ENCODE data around the gene TEX10. TPM values are rescaled to one million over a fixed set of nuclear protein-coding genes. Genes with fewer than 3 reads are reported as not detected.

TEX10 gene
- total RNA-seq, 4 donors from 2014 or later: 10.4 to 16.4 (median 11.2) TPM

DNA sequence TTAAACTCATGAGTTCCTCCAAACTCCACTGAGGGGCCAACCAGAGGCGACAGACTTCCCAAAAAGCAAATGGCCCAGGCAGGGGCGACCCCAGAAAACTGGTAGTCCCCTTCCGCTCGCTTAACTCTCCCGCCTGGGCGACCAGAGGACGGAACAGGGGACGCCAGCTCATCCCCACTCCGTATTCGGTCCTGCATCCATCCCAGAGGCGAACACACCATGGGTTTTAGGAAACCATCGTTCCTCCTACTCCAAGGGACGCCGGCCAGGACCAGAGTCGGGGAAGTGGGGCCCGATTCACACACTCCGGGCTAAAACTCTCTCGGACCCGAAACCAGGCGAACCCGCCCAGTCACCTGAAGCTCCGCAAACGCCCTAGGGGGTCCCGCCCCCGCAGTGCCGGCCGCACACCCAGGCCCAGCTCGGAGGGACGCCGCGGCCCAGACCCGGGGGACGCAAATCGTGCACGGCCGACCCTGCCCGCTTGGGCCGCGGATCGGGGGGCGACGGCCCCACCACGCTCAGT is 478 bp downstream of the TEX10 start:
- no peak for DNase-seq (ENCODE audit: extremely low spot score)
- Histone ChIP-seq H3K4me3 (peak overlapping the region; percentile 79 to 100 (median 92)), H3K9me3 (no peaks in the 10 kb centered on the region), H3K4me1 (peaks cover 10 to 35% (median 30%) of the 10 kb centered on the region in 4 donors), H3K36me3 (no peaks in the 10 kb centered on the region), H3K27ac (replicated peaks in 1 of 4) (peak overlapping the region; percentile 87 to 91 (median 89)), H3K27me3 (no peaks in the 10 kb centered on the region)
- intact Hi-C loops (cut with DNase I): loop anchor here (5.0 kb wide), 2 partner anchors 75 to 245 kb away; partner anchors contain the start of gene MSANTD3
- no peak for TF ChIP-seq POLR2A (IDR thresholded peaks at IDR 0.05; ENCODE audit: low read depth)
- peak in 1 of 2 donors; percentile 5 for TF ChIP-seq POLR2AphosphoS5 (IDR thresholded peaks at IDR 0.05)
- no peak for TF ChIP-seq EP300 (IDR thresholded peaks at IDR 0.05)
- TF ChIP-seq, protein P1, sequence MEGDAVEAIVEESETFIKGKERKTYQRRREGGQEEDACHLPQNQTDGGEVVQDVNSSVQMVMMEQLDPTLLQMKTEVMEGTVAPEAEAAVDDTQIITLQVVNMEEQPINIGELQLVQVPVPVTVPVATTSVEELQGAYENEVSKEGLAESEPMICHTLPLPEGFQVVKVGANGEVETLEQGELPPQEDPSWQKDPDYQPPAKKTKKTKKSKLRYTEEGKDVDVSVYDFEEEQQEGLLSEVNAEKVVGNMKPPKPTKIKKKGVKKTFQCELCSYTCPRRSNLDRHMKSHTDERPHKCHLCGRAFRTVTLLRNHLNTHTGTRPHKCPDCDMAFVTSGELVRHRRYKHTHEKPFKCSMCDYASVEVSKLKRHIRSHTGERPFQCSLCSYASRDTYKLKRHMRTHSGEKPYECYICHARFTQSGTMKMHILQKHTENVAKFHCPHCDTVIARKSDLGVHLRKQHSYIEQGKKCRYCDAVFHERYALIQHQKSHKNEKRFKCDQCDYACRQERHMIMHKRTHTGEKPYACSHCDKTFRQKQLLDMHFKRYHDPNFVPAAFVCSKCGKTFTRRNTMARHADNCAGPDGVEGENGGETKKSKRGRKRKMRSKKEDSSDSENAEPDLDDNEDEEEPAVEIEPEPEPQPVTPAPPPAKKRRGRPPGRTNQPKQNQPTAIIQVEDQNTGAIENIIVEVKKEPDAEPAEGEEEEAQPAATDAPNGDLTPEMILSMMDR (IDR thresholded peaks at IDR 0.05): no peak
- WGBS: under 1% methylated on average over 13 of the region's 43 CpGs

DNA sequence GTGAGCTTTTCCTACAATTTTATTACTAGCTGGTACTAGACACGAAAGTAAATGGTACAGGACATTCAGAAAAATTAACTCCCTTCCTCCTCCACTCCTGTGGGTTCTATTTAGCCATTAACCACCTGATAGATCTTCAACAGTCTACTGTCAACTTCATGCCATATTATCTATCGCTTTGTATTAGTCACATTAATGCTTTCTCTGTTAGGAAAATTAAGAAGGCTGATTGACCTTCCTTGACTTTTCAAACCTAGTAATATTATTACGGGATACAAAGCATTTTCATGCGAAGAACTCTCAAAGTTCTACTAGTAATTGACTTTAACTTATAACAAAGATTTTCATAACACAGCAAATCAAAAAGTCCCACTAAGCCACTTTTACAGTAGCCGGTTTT is 1.2 kb downstream of the TEX10 start:
- Histone ChIP-seq H3K4me1 (peaks cover 10 to 38% (median 33%) of the 10 kb centered on the region in 4 donors), H3K36me3 (peaks cover 0 to 3% (median 1%) of the 10 kb centered on the region in 4 donors), H3K9me3 (no peaks in the 10 kb centered on the region), H3K27ac (replicated peaks in 1 of 4) (peak overlapping the region in 1 of 4 donors; percentile 89), H3K27me3 (no peaks in the 10 kb centered on the region), H3K4me3 (peak overlapping the region; percentile 79 to 100 (median 92))
- intact Hi-C loops (cut with DNase I): loop anchor here (5.0 kb wide), 2 partner anchors 76 to 246 kb away; partner anchors contain the start of gene MSANTD3
- TF ChIP-seq POLR2AphosphoS5 (IDR thresholded peaks at IDR 0.05): no peak
- TF ChIP-seq EP300 (IDR thresholded peaks at IDR 0.05): no peak
- no peak for TF ChIP-seq POLR2A (IDR thresholded peaks at IDR 0.05; ENCODE audit: low read depth)
- TF ChIP-seq, protein P1 (IDR thresholded peaks at IDR 0.05): no peak
- no peak for DNase-seq (ENCODE audit: extremely low spot score)
- WGBS: 42% methylated on average over 5 of the region's 5 CpGs

DNA sequence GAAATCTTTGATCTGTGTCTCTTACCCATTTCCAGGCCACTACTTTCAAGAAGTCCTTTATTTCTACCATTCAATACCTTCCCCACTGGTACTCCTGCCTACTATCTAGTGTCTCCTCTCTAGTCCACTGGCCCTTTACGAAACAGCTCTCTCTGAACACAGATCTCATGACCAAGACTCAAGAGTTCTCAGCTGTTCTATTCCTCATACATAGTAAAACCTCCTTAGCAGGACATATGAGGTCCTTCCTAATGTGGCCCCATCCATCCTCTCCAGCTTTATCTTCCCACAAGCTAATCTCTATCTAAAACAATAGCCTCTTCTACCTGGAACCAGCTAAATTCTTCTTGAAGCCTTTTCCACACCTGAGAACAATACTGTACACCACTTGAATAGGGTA is 2.6 kb downstream of the TEX10 start:
- DNase-seq (ENCODE audit: extremely low spot score): no peak
- WGBS: 97% methylated on average over 1 of the region's 1 CpG
- TF ChIP-seq, protein P1 (IDR thresholded peaks at IDR 0.05): no peak
- no peak for TF ChIP-seq POLR2AphosphoS5 (IDR thresholded peaks at IDR 0.05)
- no peak for TF ChIP-seq POLR2A (IDR thresholded peaks at IDR 0.05; ENCODE audit: low read depth)
- TF ChIP-seq EP300 (IDR thresholded peaks at IDR 0.05): no peak
- Histone ChIP-seq H3K27ac (replicated peaks in 1 of 4) (no peak overlapping the region), H3K4me1 (peaks cover 10 to 38% (median 33%) of the 10 kb centered on the region in 4 donors), H3K4me3 (no peak overlapping the region), H3K36me3 (peaks cover 0 to 16% (median 9%) of the 10 kb centered on the region in 4 donors), H3K27me3 (no peaks in the 10 kb centered on the region), H3K9me3 (no peaks in the 10 kb centered on the region)
- intact Hi-C loops (cut with DNase I): loop anchor here (5.0 kb wide), 2 partner anchors 77 to 247 kb away; partner anchors contain the start of gene MSANTD3

GRCh38 chr9:100346836-100347235 is 5.9 kb downstream of the TEX10 start:
- H3K36me3 ChIP-seq: peaks cover 0 to 18% (median 11%) of the 10 kb centered on the region in 4 donors
- WGBS: 60% methylated on average over 3 of the region's 3 CpGs

More at GRCh38 chr9:100346836-100347235, 5.9 kb downstream of the TEX10 start:
- Histone ChIP-seq H3K4me3 (no peak overlapping the region), H3K9me3 (no peaks in the 10 kb centered on the region), H3K27ac (replicated peaks in 1 of 4) (no peak overlapping the region), H3K4me1 (peaks cover 6 to 30% (median 23%) of the 10 kb centered on the region in 4 donors), H3K27me3 (no peaks in the 10 kb centered on the region)
- intact Hi-C loops (cut with DNase I): no loop called here
- no peak for DNase-seq (ENCODE audit: extremely low spot score)
- TF ChIP-seq, protein P1 (IDR thresholded peaks at IDR 0.05): no peak
- TF ChIP-seq EP300 (IDR thresholded peaks at IDR 0.05) (no peak), POLR2A (IDR thresholded peaks at IDR 0.05; ENCODE audit: low read depth) (no peak), POLR2AphosphoS5 (IDR thresholded peaks at IDR 0.05) (no peak)
